ENCODE data around the gene PDE4B. TPM values are rescaled to one million over a fixed set of nuclear protein-coding genes. Genes with fewer than 3 reads are reported as not detected.

The PDE4B gene
- polyA plus RNA-seq, 1 donor (not counting 4 experiments of a cell fraction or from before 2014, with no cell fraction given): 0.29 TPM

DNA sequence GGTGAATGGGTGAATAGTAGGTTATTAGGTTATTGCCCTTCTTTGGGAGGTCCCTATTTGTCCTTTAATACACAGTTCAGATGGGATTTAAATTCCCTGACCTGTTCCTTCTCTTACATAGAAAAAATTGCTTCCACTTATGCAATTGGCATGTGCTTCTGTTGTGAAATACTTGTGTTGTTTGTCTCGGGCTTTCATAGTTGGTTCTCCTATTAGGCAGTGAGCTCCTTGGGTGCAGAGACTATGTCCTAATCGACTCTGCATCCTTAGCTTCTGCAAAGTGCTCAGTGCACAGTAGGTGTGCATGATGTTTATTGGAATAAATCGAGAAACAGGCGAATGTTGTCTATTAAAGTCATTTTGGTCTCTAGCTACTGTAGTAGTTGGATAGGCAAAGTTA lies 1.3 kb upstream of the PDE4B start:
- Histone ChIP-seq H3K36me3 (ENCODE audit: control insufficient read depth in 2 of 2, extremely low read depth in 1 of 2, insufficient read depth in 2 of 2, low read length in 2 of 2) (no peaks in the 10 kb centered on the region), H2AFZ (ENCODE audit: control insufficient read depth, low read length) (no peak overlapping the region), H3K27ac (ENCODE audit: control insufficient read depth, insufficient read depth, low read length) (no peak overlapping the region), H3K9me3 (ENCODE audit: control insufficient read depth, low read depth, low read length) (no peaks in the 10 kb centered on the region), H3K4me1 (ENCODE audit: control insufficient read depth, extremely low read depth, insufficient read depth, low read length) (no peaks in the 10 kb centered on the region), H3K9me1 (ENCODE audit: control insufficient read depth, extremely low read depth, insufficient read depth, low read length) (no peaks in the 10 kb centered on the region), H3K4me2 (ENCODE audit: control insufficient read depth, extremely low read depth, insufficient read depth, low read depth, low read length) (no peak overlapping the region), H3K9ac (ENCODE audit: control insufficient read depth, extremely low read depth, insufficient read depth, low read length) (no peak overlapping the region), H3K79me2 (ENCODE audit: control insufficient read depth, insufficient read depth, low read length) (no peaks in the 10 kb centered on the region), H3K27me3 (ENCODE audit: control insufficient read depth, extremely low read depth, insufficient read depth, low read length) (peaks cover 41% of the 10 kb centered on the region), H3K4me3 (ENCODE audit: control insufficient read depth in 2 of 3, extremely low read depth in 1 of 3, insufficient read depth in 2 of 3, low read depth in 1 of 3, low read length in 3 of 3) (no peak overlapping the region), H4K20me1 (ENCODE audit: control insufficient read depth, extremely low read depth, insufficient read depth, low read length) (no peaks in the 10 kb centered on the region)
- DNase-seq (ENCODE audit: low read depth, low spot score) (no peak), FAIRE-seq (no peak)
- TF ChIP-seq EZH2 (IDR thresholded peaks at IDR 0.05; ENCODE audit: low read length): peak; percentile 9
- TF ChIP-seq, protein P1, sequence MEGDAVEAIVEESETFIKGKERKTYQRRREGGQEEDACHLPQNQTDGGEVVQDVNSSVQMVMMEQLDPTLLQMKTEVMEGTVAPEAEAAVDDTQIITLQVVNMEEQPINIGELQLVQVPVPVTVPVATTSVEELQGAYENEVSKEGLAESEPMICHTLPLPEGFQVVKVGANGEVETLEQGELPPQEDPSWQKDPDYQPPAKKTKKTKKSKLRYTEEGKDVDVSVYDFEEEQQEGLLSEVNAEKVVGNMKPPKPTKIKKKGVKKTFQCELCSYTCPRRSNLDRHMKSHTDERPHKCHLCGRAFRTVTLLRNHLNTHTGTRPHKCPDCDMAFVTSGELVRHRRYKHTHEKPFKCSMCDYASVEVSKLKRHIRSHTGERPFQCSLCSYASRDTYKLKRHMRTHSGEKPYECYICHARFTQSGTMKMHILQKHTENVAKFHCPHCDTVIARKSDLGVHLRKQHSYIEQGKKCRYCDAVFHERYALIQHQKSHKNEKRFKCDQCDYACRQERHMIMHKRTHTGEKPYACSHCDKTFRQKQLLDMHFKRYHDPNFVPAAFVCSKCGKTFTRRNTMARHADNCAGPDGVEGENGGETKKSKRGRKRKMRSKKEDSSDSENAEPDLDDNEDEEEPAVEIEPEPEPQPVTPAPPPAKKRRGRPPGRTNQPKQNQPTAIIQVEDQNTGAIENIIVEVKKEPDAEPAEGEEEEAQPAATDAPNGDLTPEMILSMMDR (optimal IDR thresholded peaks at IDR 0.05 in 1 of 3, IDR thresholded peaks at IDR 0.05 in 1 of 3, conservative IDR thresholded peaks at IDR 0.05 in 1 of 3; ENCODE audit: extremely low read depth in 1 of 3, insufficient read depth in 2 of 3, low read length in 3 of 3): no peak
- dilution Hi-C loops (cut with MboI; ENCODE audit: extremely low pct_ligation_motif_present, low sequenced_read_pairs): no loop called here

DNA sequence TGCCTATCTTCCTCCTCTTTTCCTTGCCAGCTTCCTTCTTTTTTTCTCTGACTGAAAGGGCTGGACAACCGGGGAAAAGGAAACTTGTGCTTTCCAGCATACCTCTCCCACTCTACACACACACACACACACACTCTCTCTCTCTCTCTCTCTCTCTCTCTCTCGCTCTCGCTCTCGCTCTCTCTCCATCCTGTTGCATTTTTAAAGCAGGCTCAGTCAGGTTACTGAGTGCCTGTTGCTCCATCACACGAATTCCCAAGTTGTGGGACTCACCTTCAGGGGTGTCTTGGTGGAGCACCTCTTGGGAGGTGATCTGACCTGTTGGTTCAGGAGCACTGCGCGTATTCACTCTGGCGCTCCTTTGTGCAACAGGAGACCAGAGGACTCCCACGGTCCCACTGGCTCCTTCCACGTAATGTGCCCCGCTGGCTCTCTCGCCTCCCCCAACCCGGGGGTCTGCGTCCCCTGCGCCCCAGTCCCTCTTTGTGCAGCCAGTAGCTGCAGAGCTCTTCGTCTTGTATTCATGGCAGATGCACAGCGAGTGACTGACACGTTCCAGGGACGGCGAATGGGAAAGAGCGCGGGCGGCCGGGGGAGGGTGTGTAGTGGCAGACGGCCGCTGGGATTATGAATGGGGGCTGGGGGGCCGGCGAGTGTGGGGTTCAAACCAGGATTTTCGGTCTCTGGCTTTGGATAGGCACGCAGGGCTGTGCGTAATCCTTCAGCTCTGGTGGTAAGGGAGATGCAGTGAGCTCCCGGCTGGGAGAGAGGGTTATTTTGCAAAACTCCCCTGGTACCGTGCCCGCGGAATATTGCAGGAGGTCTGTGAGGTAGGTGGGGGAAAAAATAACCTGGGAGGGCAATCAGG lies 660 bp upstream of the PDE4B start:
- Histone ChIP-seq H3K9me3 (ENCODE audit: control insufficient read depth, low read depth, low read length) (no peaks in the 10 kb centered on the region), H4K20me1 (ENCODE audit: control insufficient read depth, extremely low read depth, insufficient read depth, low read length) (no peaks in the 10 kb centered on the region), H2AFZ (ENCODE audit: control insufficient read depth, low read length) (no peak overlapping the region), H3K4me2 (ENCODE audit: control insufficient read depth, extremely low read depth, insufficient read depth, low read depth, low read length) (no peak overlapping the region), H3K9ac (ENCODE audit: control insufficient read depth, extremely low read depth, insufficient read depth, low read length) (no peak overlapping the region), H3K79me2 (ENCODE audit: control insufficient read depth, insufficient read depth, low read length) (no peaks in the 10 kb centered on the region), H3K9me1 (ENCODE audit: control insufficient read depth, extremely low read depth, insufficient read depth, low read length) (no peaks in the 10 kb centered on the region), H3K27ac (ENCODE audit: control insufficient read depth, insufficient read depth, low read length) (no peak overlapping the region), H3K27me3 (ENCODE audit: control insufficient read depth, extremely low read depth, insufficient read depth, low read length) (peaks cover 41% of the 10 kb centered on the region), H3K4me3 (ENCODE audit: control insufficient read depth in 2 of 3, extremely low read depth in 1 of 3, insufficient read depth in 2 of 3, low read depth in 1 of 3, low read length in 3 of 3) (no peak overlapping the region), H3K4me1 (ENCODE audit: control insufficient read depth, extremely low read depth, insufficient read depth, low read length) (no peaks in the 10 kb centered on the region), H3K36me3 (ENCODE audit: control insufficient read depth in 2 of 2, extremely low read depth in 1 of 2, insufficient read depth in 2 of 2, low read length in 2 of 2) (no peaks in the 10 kb centered on the region)
- FAIRE-seq (no peak), DNase-seq (ENCODE audit: low read depth, low spot score) (no peak)
- TF ChIP-seq, protein P1 (optimal IDR thresholded peaks at IDR 0.05 in 1 of 3, IDR thresholded peaks at IDR 0.05 in 1 of 3, conservative IDR thresholded peaks at IDR 0.05 in 1 of 3; ENCODE audit: extremely low read depth in 1 of 3, insufficient read depth in 2 of 3, low read length in 3 of 3): no peak
- TF ChIP-seq EZH2 (IDR thresholded peaks at IDR 0.05; ENCODE audit: low read length): peak; percentile 33
- dilution Hi-C loops (cut with MboI; ENCODE audit: extremely low pct_ligation_motif_present, low sequenced_read_pairs): no loop called here

Measured in keratinocyte (primary cell).